22Rv1 (cell line): ENCODE data around the gene RAB31.
"Not testable (repeated sequence)": the region's sequence is repeated elsewhere in the genome, so short reads cannot be mapped to it uniquely, and the experiment has no call there.

ENCODE experiments used
- H3K27ac ChIP-seq: fragments of 450-650 bp; 2 replicates; pipeline ENCODE4 v1.5.1; 2017
- ZFX ChIP-seq: fragments of 450-650 bp; IDR thresholded peaks from 2 replicates; pipeline ENCODE4 v1.6.1; 2017; ENCODE audit warnings: antibody characterized with exemption, borderline replicate concordance
- TF ChIP-seq, protein P1 (sequence below): fragments of 450-650 bp; IDR thresholded peaks from 2 replicates; pipeline ENCODE4 v1.5.1; 2017; ENCODE audit warnings: mild to moderate bottlenecking

Gene RAB31

GRCh38 chr18:9765501-9765900 lies 57.4 kb downstream of the RAB31 start:
- H3K27ac ChIP-seq, result no peak overlapping the region
- no peak for TF ChIP-seq ZFX
- TF ChIP-seq, protein P1, sequence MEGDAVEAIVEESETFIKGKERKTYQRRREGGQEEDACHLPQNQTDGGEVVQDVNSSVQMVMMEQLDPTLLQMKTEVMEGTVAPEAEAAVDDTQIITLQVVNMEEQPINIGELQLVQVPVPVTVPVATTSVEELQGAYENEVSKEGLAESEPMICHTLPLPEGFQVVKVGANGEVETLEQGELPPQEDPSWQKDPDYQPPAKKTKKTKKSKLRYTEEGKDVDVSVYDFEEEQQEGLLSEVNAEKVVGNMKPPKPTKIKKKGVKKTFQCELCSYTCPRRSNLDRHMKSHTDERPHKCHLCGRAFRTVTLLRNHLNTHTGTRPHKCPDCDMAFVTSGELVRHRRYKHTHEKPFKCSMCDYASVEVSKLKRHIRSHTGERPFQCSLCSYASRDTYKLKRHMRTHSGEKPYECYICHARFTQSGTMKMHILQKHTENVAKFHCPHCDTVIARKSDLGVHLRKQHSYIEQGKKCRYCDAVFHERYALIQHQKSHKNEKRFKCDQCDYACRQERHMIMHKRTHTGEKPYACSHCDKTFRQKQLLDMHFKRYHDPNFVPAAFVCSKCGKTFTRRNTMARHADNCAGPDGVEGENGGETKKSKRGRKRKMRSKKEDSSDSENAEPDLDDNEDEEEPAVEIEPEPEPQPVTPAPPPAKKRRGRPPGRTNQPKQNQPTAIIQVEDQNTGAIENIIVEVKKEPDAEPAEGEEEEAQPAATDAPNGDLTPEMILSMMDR, result no peak

GRCh38 chr18:9766076-9766481 lies 58.0 kb downstream of the RAB31 start:
- no peak overlapping the region for H3K27ac ChIP-seq
- TF ChIP-seq, protein P1, result no peak
- TF ChIP-seq ZFX, result no peak

DNA sequence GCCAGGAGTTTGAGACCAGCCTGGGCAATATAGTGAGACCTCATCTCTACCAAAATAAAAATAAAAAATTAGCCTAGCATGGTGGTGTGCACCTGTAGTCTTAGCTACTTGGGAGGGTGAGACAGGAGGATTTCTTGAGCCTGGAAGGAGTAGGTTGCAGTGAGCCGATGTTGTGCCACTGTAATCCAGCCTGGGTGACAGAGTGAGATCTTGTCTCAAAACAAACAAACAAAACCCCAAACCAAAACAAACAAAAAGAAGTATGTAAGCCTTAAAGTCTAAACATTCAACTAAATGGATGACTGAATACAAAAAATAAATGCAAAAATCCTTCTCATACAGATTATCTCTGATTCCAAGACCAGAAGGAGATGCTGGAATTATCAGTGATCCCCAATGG lies 58.6 kb downstream of the RAB31 start:
- TF ChIP-seq ZFX, result no peak
- TF ChIP-seq, protein P1, result no peak
- no peak overlapping the region for H3K27ac ChIP-seq

DNA sequence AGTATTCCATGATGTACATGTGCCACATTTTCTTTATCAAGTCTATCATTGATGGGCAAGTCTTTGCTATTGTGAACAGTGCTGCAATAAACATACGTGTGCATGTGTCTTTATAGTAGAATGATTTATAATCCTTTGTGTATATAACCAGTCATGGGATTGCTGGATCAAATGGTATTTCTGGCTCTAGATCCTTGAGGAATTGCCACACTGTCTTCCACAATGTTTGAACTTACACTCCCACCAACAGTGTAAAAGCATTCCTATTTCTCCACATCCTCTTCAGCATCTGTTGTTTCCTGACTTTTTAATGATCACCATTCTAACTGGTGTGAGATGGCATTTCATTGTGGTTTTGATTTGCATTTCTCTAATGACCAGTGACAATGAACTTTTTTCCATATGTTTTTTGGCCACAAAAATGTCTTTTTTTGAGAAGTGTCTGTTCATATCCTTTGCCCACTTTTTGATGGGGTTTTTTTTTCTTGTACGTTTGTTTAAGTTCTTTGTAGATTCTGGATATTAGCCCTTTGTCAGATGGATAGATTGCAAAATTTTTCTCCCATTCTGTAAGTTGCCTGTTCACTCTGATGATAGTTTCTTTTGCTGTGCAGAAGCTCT lies 60.1 kb downstream of the RAB31 start:
- not testable (repeated sequence) for H3K27ac ChIP-seq

GRCh38 chr18:9770111-9770510 lies 62.0 kb downstream of the RAB31 start:
- not testable (repeated sequence) for H3K27ac ChIP-seq

- no peak overlapping the region for H3K27ac ChIP-seq
Measured at GRCh38 chr18:9771261-9771976, 63.3 kb downstream of the RAB31 start.

GRCh38 chr18:9771977-9772660 lies 64.0 kb downstream of the RAB31 start:
- no peak overlapping the region for H3K27ac ChIP-seq
- TF ChIP-seq, protein P1, result no peak
- TF ChIP-seq ZFX, result no peak

More at GRCh38 chr18:9771261-9771976, 63.3 kb downstream of the RAB31 start:
- TF ChIP-seq ZFX, result no peak
- TF ChIP-seq, protein P1, result peak; percentile 97
